B cell (primary cell): ENCODE measurements around the gene DGKQ.
"Not testable (repeated sequence)": the region's sequence is repeated elsewhere in the genome, so short reads cannot be mapped to it uniquely, and the experiment has no call there.

Experiments used
- EZH2 ChIP-seq: IDR thresholded peaks from 2 replicates; pipeline ENCODE4 v1.6.1; 2012; ENCODE audit warnings: borderline replicate concordance, low read depth, mild to moderate bottlenecking, moderate library complexity, low read length; ENCODE audit not compliant: insufficient read depth, poor library complexity, severe bottlenecking
- TF ChIP-seq, protein P1 (sequence below): fragments of 200-600 bp; IDR thresholded peaks from one replicate; pipeline ENCODE4 v1.8.0; 2022; ENCODE audit warnings: antibody characterized with exemption, mild to moderate bottlenecking

DNA sequence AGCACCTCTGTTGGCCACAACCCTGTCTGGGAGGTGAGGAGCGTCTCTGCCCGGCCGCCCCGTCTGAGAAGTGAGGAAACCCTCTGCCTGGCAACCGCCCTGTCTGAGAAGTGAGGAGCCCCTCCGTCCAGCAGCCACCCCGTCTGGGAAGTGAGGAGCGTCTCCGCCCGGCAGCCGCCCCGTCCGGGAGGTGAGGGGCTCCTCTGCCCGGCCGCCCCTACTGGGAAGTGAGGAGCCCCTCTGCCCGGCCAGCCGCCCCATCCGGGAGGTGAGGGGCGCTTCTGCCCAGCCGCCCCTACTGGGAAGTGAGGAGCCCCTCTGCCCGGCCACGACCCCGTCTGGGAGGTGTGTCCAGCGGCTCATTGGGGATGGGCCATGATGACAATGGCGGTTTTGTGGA is 2.6 kb upstream of the DGKQ start:
- TF ChIP-seq, protein P1, sequence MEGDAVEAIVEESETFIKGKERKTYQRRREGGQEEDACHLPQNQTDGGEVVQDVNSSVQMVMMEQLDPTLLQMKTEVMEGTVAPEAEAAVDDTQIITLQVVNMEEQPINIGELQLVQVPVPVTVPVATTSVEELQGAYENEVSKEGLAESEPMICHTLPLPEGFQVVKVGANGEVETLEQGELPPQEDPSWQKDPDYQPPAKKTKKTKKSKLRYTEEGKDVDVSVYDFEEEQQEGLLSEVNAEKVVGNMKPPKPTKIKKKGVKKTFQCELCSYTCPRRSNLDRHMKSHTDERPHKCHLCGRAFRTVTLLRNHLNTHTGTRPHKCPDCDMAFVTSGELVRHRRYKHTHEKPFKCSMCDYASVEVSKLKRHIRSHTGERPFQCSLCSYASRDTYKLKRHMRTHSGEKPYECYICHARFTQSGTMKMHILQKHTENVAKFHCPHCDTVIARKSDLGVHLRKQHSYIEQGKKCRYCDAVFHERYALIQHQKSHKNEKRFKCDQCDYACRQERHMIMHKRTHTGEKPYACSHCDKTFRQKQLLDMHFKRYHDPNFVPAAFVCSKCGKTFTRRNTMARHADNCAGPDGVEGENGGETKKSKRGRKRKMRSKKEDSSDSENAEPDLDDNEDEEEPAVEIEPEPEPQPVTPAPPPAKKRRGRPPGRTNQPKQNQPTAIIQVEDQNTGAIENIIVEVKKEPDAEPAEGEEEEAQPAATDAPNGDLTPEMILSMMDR, result not testable (repeated sequence)
- TF ChIP-seq EZH2, result not testable (repeated sequence)
